K562 (cell line): ENCODE results near the gene SLC4A2. TPM values are rescaled to one million over a fixed set of nuclear protein-coding genes. Genes with fewer than 3 reads are reported as not detected.

Experiments used
- EP400 ChIP-seq: fragments of 450-650 bp; IDR thresholded peaks from 2 replicates; pipeline ENCODE4 v1.6.1; 2017; ENCODE audit warnings: antibody characterized with exemption, mild to moderate bottlenecking, moderate library complexity
- LEF1 ChIP-seq: fragments of 450-650 bp; IDR thresholded peaks from 2 replicates; pipeline ENCODE4 v1.6.1; 2016; ENCODE audit warnings: mild to moderate bottlenecking
- polyA plus RNA-seq, 8 experiments: library from polyadenylated mRNA; depleted of rRNA in 4 of 8; stranded (reverse) in 5 of 8; unstranded in 3 of 8; fragments of >200 nt; fragmentation: Nextera tagmentation in 2 of 8; fragmentation: Illumina TruSeq in 1 of 8; extraction: Ambion mirVana in 2 of 8; extraction: Trizol in 1 of 8; gene quantifications; 2 replicates each; pipeline versions ENCODE4 v1.2.1 to v1.2.3, GENCODE V29; 2011 to 2014; ENCODE audit warnings: inconsistent platforms in 1 of 8, missing spikeins in 1 of 8
- total RNA-seq, 7 experiments: library from RNA; depleted of rRNA in 6 of 7; stranded (reverse); fragments of >200 nt in 6 of 7; fragmentation: Illumina TruSeq in 2 of 7; extraction: Trizol in 2 of 7; gene quantifications; 2 replicates each; pipeline versions ENCODE4 v1.2.1 to v1.2.3, GENCODE V29; 2011 to 2021; ENCODE audit warnings: low replicate concordance in 1 of 7
- TF ChIP-seq, protein P1 (sequence below), 2 experiments: fragments of 450-650 bp in 1 of 2; sonication (generic) in 1 of 2; formaldehyde crosslinking in 1 of 2; IDR thresholded peaks; 2 replicates each; pipeline versions ENCODE4 v1.7.1 to v1.9.0; 2016 to 2022; ENCODE audit warnings: inconsistent platforms in 1 of 2, mild to moderate bottlenecking in 1 of 2, missing genetic modification reagents in 1 of 2
- TF ChIP-seq, protein P2 (sequence below): fragments of 450-650 bp; conservative IDR thresholded peaks from 2 replicates; pipeline ENCODE4 v1.6.1; 2016; ENCODE audit warnings: missing genetic modification characterization, low read depth, mild to moderate bottlenecking, control low read depth, missing compliant biosample characterization
- TF ChIP-seq, protein P3 (sequence below): sonication (generic); formaldehyde crosslinking; IDR thresholded peaks from 2 replicates; pipeline ENCODE4 v1.8.1; 2022; ENCODE audit warnings: missing genetic modification reagents
- TF ChIP-seq, protein P4 (sequence below): fragments of 250-450 bp; sonication (Bioruptor Pico); IDR thresholded peaks from 2 replicates; pipeline ENCODE4 v1.4.0; 2020; ENCODE audit warnings: mild to moderate bottlenecking
- TF ChIP-seq, protein P5 (sequence below), 3 experiments: fragments of 200-800 bp in 1 of 3; fragments of 250-450 bp in 1 of 3; fragments of 450-650 bp in 1 of 3; sonication (Bioruptor Pico) in 1 of 3; sonication (Bioruptor generic) in 1 of 3; formaldehyde crosslinking in 1 of 3; IDR thresholded peaks; 2 replicates each; pipeline versions ENCODE4 v1.6.1 to v1.8.0; 2016 to 2022; ENCODE audit warnings: mild to moderate bottlenecking in 2 of 3, missing genetic modification characterization in 2 of 3, missing compliant biosample characterization in 1 of 3, moderate library complexity in 1 of 3

Gene SLC4A2
- total and polyA plus RNA-seq, 9 of the 15 experiments (the other 6 are each of a cell fraction or from before 2014, with no cell fraction given): 11.4 to 375 (median 130) TPM

DNA sequence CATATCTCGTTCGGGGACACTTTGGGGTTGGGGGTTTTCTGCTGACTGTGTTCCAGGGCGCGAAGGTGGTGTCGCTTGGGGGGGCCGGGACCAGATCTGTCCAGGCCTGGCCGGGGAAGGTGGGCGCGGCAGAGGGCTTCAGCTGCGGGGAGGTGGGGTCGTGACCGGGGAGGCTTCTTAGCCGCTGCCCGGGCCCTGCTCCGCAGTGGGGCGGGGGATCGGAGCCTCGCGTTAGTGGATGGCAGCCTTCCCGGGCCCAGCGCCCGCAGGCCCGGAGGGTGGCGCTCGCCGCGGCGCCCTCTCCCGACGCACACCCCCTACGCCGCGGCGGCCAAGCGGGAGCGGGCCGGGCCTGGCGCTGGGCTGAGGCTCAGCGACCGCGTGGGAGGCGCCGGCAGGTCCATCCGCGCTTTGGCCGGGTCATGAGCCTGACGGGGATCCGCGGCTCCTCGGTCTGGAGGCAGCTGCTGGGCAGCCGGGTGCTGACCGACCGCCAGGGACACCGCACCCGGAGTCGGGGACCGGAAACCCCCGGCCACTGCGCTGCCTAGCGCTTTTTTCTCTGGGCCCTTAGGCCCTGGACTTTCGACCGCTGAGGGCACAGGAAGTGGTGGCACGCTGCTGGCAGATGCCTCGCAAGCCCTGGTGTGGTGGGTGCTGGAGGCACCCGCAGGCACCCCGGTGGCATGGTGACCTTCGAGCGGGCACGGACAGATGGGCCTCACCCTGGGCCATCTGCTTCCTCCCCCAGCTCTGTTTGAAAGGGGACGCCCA is 28.0 kb downstream of the SLC4A2 start (continued):
- TF ChIP-seq EP400 (no peak), LEF1 (no peak)
- TF ChIP-seq, protein P1, sequence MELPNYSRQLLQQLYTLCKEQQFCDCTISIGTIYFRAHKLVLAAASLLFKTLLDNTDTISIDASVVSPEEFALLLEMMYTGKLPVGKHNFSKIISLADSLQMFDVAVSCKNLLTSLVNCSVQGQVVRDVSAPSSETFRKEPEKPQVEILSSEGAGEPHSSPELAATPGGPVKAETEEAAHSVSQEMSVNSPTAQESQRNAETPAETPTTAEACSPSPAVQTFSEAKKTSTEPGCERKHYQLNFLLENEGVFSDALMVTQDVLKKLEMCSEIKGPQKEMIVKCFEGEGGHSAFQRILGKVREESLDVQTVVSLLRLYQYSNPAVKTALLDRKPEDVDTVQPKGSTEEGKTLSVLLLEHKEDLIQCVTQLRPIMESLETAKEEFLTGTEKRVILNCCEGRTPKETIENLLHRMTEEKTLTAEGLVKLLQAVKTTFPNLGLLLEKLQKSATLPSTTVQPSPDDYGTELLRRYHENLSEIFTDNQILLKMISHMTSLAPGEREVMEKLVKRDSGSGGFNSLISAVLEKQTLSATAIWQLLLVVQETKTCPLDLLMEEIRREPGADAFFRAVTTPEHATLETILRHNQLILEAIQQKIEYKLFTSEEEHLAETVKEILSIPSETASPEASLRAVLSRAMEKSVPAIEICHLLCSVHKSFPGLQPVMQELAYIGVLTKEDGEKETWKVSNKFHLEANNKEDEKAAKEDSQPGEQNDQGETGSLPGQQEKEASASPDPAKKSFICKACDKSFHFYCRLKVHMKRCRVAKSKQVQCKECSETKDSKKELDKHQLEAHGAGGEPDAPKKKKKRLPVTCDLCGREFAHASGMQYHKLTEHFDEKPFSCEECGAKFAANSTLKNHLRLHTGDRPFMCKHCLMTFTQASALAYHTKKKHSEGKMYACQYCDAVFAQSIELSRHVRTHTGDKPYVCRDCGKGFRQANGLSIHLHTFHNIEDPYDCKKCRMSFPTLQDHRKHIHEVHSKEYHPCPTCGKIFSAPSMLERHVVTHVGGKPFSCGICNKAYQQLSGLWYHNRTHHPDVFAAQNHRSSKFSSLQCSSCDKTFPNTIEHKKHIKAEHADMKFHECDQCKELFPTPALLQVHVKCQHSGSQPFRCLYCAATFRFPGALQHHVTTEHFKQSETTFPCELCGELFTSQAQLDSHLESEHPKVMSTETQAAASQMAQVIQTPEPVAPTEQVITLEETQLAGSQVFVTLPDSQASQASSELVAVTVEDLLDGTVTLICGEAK (IDR thresholded peaks at IDR 0.05): peak; percentile 20; the same call in 1 of the 2 replicates
- TF ChIP-seq, protein P1 (CRISPR knock-in tag; IDR thresholded peaks at IDR 0.05): no peak
- TF ChIP-seq, protein P2, sequence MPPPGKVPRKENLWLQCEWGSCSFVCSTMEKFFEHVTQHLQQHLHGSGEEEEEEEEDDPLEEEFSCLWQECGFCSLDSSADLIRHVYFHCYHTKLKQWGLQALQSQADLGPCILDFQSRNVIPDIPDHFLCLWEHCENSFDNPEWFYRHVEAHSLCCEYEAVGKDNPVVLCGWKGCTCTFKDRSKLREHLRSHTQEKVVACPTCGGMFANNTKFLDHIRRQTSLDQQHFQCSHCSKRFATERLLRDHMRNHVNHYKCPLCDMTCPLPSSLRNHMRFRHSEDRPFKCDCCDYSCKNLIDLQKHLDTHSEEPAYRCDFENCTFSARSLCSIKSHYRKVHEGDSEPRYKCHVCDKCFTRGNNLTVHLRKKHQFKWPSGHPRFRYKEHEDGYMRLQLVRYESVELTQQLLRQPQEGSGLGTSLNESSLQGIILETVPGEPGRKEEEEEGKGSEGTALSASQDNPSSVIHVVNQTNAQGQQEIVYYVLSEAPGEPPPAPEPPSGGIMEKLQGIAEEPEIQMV (tag): no peak
- TF ChIP-seq, protein P3, sequence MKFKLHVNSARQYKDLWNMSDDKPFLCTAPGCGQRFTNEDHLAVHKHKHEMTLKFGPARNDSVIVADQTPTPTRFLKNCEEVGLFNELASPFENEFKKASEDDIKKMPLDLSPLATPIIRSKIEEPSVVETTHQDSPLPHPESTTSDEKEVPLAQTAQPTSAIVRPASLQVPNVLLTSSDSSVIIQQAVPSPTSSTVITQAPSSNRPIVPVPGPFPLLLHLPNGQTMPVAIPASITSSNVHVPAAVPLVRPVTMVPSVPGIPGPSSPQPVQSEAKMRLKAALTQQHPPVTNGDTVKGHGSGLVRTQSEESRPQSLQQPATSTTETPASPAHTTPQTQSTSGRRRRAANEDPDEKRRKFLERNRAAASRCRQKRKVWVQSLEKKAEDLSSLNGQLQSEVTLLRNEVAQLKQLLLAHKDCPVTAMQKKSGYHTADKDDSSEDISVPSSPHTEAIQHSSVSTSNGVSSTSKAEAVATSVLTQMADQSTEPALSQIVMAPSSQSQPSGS (CRISPR knock-in tag): no peak
- TF ChIP-seq, protein P4, sequence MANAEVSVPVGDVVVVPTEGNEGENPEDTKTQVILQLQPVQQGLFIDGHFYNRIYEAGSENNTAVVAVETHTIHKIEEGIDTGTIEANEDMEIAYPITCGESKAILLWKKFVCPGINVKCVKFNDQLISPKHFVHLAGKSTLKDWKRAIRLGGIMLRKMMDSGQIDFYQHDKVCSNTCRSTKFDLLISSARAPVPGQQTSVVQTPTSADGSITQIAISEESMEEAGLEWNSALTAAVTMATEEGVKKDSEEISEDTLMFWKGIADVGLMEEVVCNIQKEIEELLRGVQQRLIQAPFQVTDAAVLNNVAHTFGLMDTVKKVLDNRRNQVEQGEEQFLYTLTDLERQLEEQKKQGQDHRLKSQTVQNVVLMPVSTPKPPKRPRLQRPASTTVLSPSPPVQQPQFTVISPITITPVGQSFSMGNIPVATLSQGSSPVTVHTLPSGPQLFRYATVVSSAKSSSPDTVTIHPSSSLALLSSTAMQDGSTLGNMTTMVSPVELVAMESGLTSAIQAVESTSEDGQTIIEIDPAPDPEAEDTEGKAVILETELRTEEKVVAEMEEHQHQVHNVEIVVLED (CRISPR knock-in tag): peak; percentile 93
- TF ChIP-seq, protein P5, sequence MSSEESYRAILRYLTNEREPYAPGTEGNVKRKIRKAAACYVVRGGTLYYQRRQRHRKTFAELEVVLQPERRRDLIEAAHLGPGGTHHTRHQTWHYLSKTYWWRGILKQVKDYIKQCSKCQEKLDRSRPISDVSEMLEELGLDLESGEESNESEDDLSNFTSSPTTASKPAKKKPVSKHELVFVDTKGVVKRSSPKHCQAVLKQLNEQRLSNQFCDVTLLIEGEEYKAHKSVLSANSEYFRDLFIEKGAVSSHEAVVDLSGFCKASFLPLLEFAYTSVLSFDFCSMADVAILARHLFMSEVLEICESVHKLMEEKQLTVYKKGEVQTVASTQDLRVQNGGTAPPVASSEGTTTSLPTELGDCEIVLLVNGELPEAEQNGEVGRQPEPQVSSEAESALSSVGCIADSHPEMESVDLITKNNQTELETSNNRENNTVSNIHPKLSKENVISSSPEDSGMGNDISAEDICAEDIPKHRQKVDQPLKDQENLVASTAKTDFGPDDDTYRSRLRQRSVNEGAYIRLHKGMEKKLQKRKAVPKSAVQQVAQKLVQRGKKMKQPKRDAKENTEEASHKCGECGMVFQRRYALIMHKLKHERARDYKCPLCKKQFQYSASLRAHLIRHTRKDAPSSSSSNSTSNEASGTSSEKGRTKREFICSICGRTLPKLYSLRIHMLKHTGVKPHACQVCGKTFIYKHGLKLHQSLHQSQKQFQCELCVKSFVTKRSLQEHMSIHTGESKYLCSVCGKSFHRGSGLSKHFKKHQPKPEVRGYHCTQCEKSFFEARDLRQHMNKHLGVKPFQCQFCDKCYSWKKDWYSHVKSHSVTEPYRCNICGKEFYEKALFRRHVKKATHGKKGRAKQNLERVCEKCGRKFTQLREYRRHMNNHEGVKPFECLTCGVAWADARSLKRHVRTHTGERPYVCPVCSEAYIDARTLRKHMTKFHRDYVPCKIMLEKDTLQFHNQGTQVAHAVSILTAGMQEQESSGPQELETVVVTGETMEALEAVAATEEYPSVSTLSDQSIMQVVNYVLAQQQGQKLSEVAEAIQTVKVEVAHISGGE (CRISPR knock-in tag; IDR thresholded peaks at IDR 0.05): peak in 1 of 3 experiments; percentile 64; a peak in 2 of 6 replicates
